Measurements from ENCODE around the gene C5orf24. TPM values are rescaled to one million over a fixed set of nuclear protein-coding genes. Genes with fewer than 3 reads are reported as not detected.
"Not testable (repeated sequence)": the region's sequence is repeated elsewhere in the genome, so short reads cannot be mapped to it uniquely, and the experiment has no call there.

Gene C5orf24
- total RNA-seq: 10 to 100 TPM; 30.4 to 33.2 TPM
- long read RNA-seq, full-length matches to known transcripts: 22 of 29 reads
- long read RNA-seq, partial matches to known transcripts: 0 of 29 reads
- long read RNA-seq, other reads (novel, unspliced or antisense): 7 of 29 reads

- peak; percentile 95 to 96 for DNase-seq
- intact Hi-C loops (cut with DNase I, micrococcal nuclease): no loop called here
Observed at GRCh38 chr5:134845852-134846640, at the start of gene C5orf24. TSS of gene C5orf24 (plus strand) at chr5:134845968. CDS start at chr5:134854901, 8,933 bp downstream.

DNA sequence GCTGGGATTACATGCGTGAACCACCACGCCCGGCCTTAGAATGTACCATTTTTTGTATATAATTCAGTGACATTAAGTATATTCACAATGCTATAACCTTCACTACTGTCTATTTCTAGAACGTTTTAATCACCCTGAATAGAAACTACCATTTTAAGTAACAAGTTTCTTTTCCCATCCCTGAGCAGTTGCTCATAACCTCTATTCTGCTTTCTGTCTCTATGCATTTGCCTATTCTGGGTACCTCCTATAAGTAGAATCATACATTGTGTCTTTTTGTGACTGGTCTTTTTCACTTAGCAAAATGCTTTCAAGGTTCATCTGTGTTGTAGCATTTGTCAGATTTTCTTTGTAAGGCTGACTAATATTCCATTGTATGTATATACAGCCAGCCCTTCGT, 47.3 kb upstream of the C5orf24 start:
- ATAC-seq: no peak
- DNase-seq: no peak
- intact Hi-C loops (cut with DNase I, micrococcal nuclease): no loop called here

More at GRCh38 chr5:134845852-134846640, at the start of gene C5orf24:
- peak; percentile 95 for ATAC-seq

DNA sequence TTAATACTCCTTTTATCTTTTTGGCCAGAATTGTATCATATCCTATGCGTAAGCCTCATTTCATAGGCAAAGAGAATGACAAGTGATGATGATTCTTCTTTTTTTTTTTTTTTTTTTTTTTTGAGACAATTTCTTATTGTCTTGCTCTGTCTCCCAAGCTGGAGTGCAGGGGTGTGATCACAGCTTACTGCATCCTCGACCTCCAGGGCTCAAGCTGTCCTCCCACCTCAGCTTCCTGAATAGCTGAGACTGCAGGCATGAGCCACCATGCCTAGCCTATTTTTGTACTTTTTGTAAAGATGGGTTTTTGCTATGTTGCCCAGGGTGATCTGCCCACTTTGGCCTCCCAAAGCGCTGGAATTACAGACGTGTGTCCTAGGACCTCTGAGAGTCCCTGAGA, 41.9 kb upstream of the C5orf24 start:
- ATAC-seq (no peak), DNase-seq (no peak)
- intact Hi-C loops (cut with DNase I, micrococcal nuclease): no loop called here

DNA sequence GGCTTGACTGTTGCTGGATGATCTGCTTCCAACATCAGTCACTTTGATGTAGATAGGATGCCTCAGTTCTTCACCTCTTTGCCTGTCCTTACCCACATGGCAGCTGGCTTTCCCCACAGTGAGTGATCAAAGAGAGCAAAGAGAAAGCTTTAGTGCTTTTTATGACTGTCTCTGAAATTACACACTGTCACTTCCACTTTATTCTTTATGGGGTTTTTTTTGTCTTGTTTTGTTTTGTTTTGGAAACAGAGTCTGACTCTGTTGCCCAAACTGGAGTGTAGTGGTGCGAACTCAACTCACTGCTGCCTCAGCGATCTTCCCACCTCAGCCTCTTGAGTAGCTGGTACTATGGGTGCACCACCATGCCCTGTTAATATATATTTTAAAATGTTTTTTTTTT, 32.4 kb upstream of the C5orf24 start:
- DNase-seq: no peak
- ATAC-seq: no peak
- intact Hi-C loops (cut with DNase I, micrococcal nuclease): no loop called here

DNA sequence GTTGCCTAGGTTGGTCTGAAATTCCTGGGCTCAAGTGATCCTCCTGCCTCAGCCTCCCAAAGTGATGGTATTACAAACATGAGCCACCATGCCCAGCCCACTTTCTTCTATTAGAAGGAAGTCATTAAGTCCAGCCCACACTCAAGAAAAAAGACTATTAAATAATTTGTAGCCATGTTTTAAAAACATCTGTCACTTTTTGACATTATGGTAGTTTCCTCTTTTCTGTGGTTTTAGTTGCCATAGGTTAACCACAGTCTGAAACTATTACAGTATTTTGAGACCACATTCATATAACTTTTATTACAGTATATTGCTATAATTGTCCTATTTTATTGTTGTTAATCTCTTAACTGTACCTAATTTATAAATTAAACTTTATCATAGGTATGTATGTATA, 31.9 kb upstream of the C5orf24 start:
- ATAC-seq (no peak), DNase-seq (no peak)
- intact Hi-C loops (cut with DNase I, micrococcal nuclease): no loop called here

DNA sequence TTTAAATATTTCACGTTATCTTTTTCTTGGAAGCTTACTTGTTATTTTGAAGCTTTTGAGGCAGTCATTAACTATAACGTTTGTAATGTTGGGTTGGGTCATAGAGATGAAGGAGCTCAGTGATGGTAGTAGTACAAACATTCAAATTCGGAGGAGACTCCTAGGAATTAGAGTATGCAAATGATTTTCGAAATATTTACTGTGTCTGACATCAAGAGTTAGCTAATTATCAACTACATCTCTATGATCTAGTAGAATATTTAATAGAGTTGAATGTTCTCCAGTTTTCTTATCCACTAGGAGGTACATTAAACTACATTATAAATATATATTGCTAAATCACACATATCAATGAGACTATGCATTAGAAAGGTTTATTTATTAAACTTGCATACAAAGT, 28.8 kb upstream of the C5orf24 start:
- intact Hi-C loops (cut with DNase I, micrococcal nuclease): no loop called here
- ATAC-seq (no peak), DNase-seq (no peak)

DNA sequence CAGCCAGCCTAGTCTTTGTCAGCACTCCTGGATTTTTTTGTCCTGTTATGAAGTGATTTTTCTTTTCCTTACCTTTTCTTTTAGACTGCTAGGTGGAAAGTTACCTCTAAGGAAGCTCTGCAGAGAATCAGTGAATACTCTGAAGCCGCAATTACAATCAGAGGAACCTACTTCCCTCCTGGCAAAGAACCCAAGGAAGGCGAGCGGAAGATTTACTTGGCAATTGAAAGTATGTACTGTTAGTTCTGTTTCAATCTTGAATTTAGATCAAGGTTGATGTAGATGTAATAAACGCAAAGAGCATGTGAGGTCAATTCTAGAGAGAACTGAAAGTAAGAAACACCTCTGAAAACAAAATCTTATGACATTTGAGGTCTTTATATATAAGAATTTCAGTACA, 27.0 kb upstream of the C5orf24 start:
- intact Hi-C loops (cut with DNase I, micrococcal nuclease): no loop called here
- DNase-seq: no peak
- ATAC-seq: no peak

- ATAC-seq (no peak), DNase-seq (no peak)
- intact Hi-C loops (cut with DNase I, micrococcal nuclease): no loop called here
Observed at GRCh38 chr5:134819407-134819963, 26.3 kb upstream of the C5orf24 start.

- no peak for DNase-seq
- ATAC-seq: no peak
- intact Hi-C loops (cut with DNase I, micrococcal nuclease): no loop called here
Observed at GRCh38 chr5:134821841-134822240, 23.9 kb upstream of the C5orf24 start.

DNA sequence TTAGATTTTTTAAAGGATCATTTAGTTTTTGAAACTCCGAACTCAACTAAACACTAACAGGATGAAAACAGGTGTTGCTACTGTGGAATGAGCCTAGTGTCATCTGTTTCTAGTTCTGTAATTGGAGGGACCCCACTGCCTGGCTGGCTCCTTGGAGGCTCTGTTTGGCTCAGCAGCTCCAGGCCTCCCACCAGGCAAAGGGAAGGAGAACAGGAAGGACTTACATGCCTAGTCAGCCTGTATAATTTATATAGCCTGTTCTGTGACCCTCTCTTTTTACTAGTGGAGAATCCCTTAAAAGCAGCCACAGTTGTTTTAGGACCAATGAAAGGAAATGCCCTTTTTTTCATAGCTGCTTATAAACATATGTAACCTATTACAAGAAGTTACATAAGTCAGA, 21.1 kb upstream of the C5orf24 start:
- intact Hi-C loops (cut with DNase I, micrococcal nuclease): no loop called here
- DNase-seq (no peak), ATAC-seq (no peak)

DNA sequence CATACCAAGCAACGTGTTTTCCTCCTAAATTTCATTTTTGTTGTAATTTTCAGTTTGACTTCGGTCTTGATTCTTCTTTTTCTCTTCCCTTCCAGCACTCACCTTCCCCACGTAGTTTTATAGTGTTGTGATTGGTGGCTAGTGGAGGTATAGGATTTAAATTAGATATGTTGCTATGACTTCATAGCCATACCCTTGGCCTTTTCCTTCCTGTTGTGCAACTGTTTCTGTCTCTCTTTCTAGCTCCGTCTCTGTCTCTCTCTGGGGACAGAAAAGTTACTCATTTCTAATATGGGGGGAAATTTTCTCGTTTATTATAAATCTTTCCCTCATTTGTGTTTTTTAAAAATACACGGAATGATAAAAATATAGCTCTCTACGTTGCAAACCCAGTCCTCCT, 20.6 kb upstream of the C5orf24 start:
- intact Hi-C loops (cut with DNase I, micrococcal nuclease): no loop called here
- DNase-seq (no peak), ATAC-seq (no peak)

DNA sequence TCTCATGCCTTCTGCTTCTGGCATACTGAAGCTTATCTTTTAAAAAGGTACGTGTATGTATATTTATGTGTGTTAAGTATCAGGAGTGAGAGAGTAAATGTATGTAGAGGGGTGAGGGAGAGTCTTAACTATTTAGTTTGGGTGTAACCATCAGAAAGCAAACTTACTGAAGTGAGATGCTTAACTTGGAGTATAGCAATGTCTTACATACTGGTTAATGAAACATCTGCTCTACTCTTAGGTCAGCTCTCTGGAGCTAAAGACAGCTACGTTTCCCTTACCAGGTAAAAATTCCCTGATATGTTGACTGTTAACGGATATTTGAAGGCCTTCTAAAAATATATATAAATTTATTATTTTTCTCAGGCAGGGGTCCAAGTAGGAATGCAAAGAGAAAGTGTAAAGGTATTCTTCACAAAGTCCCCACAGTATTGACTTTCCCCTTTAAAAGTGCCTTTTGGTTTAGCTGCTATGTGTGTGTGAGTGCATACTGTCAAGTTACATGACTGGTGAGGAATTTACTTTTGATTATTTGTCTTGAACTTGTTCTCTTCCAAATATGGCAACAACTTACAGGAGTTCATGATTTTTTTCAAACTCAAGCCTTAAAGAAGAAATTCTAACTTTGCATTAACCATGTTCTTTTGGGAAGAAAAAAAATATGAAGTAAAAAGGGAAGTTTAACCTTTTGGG, 12.3 kb upstream of the C5orf24 start:
- no peak for ATAC-seq
- intact Hi-C loops (cut with DNase I, micrococcal nuclease): no loop called here
- no peak for DNase-seq

GRCh38 chr5:134835623-134836022, 10.1 kb upstream of the C5orf24 start:
- ATAC-seq: no peak
- DNase-seq: no peak
- intact Hi-C loops (cut with DNase I, micrococcal nuclease): no loop called here

GRCh38 chr5:134837530-134838181, 8.1 kb upstream of the C5orf24 start:
- intact Hi-C loops (cut with DNase I, micrococcal nuclease): no loop called here
- ATAC-seq (peak; percentile 81), DNase-seq (no peak)

- DNase-seq; intact Hi-C loops (cut with DNase I, micrococcal nuclease): not testable (repeated sequence)
- peak; percentile 15 for ATAC-seq
Observed at GRCh38 chr5:134838361-134838760, 7.4 kb upstream of the C5orf24 start.

- DNase-seq: no peak
Observed at GRCh38 chr5:134840811-134841210, 5.0 kb upstream of the C5orf24 start.

DNA sequence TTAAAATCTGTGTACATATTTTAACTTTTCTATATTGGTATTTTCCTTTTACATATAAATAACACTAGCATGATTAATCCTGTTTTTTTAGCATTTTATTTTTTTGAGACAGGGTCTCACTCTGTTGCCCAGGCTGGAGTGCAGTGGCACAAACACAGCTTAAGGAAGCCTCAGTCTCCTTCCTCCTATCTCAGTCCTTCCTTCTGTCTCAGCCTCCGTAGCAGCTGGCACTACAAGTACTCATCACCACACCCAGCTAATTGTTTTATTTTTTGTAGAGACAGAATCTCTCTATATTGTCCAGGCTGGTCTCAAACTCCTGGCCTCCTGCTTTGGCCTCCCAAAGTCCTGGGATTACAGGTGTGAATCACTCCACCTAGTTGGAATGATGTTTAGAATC, 1.5 kb upstream of the C5orf24 start:
- ATAC-seq (no peak), DNase-seq (no peak)
- intact Hi-C loops (cut with DNase I, micrococcal nuclease): no loop called here

More at GRCh38 chr5:134840811-134841210, 5.0 kb upstream of the C5orf24 start:
- ATAC-seq: no peak
- intact Hi-C loops (cut with DNase I, micrococcal nuclease): no loop called here

DNA sequence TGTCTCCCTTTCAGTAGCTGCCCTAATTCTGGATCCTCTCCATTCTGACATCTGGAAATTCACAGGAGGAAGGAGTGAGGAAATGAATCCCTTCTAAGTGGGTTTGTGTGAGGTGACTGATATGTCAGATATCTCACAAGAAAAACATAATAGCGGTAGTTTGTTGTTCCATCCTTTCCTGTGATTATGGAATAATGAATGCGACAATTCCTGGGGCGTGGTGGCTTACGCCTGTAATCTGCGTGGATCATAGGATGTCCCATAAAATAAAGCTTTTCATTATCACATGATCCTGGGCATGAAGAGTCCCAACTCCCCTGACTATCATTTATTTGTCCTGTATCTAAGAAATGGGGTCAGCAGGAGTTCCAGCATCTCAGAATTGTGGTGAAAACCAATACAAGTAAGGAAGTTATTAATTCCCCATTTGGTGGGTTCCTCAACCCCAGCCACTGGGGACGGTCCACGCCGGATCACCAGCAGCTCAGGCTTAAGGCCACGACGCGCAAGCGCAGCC, 375 bp upstream of the C5orf24 start:
- ATAC-seq: peak; percentile 34
- no peak for DNase-seq

DNA sequence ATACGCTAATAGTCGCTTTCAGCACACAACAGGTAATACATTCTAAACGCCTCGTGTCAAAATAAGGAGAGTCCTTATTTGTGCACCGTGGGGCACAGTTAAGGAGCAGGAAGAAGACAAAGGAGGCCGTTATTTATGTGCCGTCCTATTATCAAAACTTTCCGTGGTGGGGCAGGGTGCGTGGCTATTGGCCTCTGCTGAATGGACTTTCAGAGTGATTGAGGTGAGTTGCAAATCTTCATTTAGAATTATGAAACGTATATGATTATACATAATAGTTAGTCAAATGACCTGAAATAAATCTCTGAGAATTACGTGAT, 833 bp downstream of the C5orf24 start:
- DNase-seq (no peak), ATAC-seq (peak; percentile 17)
- intact Hi-C loops (cut with DNase I, micrococcal nuclease): no loop called here

More for the DNA sequence above, 375 bp upstream of the C5orf24 start:
- intact Hi-C loops (cut with DNase I, micrococcal nuclease): no loop called here
